ENCODE results near the gene VEGFC.

The VEGFC gene, protein sequence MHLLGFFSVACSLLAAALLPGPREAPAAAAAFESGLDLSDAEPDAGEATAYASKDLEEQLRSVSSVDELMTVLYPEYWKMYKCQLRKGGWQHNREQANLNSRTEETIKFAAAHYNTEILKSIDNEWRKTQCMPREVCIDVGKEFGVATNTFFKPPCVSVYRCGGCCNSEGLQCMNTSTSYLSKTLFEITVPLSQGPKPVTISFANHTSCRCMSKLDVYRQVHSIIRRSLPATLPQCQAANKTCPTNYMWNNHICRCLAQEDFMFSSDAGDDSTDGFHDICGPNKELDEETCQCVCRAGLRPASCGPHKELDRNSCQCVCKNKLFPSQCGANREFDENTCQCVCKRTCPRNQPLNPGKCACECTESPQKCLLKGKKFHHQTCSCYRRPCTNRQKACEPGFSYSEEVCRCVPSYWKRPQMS

DNA sequence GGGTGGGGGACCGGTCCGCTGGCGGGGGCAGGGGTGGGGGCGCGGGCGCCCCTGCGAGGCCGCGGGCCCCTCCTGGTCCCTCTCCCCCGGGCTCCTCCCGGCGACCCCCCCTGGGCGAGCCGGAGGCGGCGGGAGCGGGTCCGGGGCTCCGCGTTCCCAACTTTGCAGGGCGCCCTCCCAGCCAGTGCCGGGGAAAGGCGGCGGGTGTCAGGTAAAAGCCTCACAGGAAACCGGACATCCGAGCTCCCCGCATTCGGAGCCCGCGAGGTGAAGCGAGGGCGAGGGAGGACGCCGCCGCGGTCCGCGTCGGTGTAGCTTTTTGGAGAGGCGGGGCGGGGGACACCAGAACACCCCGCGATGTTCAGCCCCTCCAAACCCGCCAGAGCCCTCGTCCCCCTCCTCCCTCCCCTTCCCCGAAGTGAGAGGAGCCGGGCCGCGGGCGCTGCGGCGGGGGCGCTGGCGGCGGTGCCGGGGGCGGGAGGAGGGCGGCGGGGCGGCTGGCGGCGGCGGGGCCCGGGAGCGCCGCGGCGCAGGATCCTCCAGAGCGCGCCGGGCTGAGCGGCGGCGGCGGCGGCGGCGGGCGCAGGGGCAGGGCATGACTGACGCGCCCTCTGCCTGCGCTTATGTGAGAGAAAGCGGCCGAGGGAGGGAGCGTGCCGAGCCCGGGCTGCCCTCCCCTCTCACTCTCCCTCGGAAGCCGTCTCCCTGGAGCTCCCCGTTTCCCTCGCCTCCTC, at the start of gene VEGFC:
Gene VEGFC, minus strand, starts transcription at position 597 of the 734 bp plus-strand sequence. CDS start 611 bp downstream, outside the sequence.
- DNase-seq = no peak

DNA sequence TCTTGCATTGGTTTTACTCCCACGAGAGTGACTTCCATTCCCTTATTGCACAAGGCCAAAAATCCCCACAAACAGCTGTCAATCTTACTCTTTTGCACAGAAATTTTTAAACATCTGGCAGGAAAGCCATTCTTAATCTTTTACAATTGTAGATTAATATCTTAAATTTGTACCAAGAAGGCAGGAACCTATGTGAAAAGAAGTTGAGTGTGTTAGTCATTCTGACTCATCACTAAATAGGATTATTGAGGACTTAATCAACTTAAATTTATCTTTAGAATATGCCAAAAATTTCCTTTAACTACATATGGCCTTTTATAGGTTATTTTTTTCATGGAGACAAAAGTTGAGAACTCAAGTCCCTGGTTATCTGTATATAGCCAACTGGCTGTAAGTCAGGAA, 49.0 kb upstream of the VEGFC start:
- DNase-seq = no peak

DNA sequence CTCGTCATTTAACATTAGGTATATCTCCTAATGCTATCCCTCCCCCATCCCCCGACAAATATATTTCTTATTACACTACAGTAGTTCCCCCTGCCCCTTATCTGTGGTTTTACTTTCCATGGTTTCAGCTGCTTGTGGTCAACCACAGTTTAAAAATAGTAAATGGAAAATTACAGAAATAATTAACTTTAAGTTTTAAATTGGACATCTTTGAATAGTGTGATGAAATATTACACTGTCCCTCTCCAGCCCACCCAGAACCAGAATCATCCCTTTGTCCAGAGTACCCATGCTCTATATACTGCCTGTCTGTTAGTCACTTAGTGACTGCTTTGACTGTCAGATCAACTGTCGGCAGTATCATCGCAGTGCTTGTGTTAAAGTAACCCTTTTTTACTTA, 47.4 kb upstream of the VEGFC start:
- no peak for DNase-seq

DNA sequence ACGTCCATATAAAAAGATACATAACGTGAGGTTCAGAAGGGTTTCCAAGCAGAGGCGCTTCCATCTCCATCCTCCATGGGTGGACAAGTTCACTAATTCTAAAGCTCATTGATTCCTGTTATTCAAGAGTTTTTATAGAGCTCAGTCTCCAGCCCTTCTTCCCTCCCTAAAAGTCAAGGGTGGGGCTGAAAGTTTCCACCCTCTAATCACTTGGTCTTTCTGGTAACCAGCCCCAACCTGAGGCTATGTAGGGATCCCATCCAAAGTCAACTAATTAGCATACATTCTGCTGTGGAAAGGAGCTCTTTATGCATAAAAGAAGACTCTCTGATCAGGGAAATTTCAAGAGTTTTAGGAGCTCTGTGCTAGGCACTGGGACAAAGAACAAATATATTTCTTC, 46.9 kb upstream of the VEGFC start:
- DNase-seq = no peak

DNA sequence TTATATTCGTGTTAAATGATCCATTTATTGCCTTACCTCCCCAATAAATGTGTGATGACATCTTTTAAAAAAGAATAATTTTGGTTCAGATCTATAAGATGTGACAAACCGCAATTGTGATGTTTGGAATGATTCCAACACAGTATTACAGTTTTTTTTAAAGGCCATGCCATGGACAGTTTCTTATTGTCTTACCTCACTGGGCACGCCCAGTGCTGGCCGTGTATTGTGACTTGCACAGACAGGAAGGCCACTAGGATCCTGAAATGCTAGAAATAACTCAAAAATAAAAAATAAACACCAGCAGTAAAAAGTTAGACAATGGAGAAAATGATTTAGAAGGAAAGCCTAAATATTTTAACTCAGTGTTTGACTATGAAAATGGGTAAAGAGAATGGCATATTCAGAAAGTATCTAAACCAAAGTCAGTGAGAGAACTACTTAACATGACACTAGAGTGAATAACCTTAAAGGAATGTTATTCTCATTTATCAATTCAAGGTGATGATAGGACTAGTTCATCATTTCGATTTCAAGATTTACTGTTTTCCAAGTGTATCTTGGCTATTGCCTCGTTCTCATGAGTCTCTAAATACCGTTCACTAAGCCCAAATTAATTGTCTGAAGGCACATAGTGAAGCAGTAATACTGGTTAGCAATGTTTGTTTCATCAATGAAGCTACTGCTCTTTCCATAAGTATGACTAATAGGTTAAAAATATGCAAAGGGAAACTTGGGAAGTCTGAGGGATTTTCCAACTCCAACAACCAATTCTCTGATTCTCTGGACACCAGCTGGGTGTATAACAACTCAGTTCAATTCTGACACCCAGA, 46.1 kb upstream of the VEGFC start:
- no peak for DNase-seq

DNA sequence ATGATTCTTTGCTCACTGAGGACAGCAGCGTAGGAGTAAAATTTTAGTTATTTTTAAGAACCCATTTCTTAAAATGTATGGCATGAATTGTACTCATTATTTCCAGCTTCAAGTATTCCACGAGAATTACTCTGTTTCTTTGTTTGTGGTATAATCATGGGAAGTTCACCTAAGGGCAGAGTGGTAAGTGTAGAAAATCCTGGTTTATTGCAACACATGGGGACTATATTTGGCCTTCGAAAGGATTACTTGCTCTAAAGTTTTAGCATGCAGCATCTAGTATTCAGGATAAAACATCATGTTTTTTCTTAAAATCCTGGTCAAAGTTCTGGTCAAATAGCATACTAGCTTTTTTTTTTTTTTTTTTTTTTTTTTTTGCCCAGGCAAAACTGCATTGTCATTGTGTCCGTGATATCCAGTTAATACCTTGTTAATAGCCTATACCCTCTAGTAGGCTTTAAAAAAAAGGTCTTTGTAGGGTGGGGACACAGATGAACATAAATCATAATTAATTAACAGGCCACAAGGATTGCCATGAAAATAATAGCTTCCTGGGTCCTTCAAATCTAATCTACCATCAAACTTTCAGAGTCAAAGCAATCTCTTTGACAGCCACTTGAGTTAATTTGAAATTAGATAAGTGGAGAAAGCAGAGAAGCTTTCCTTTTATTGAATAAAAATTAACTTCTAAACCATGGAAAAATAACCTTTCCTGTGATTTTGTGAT, 44.6 kb upstream of the VEGFC start:
- no peak for DNase-seq

DNA sequence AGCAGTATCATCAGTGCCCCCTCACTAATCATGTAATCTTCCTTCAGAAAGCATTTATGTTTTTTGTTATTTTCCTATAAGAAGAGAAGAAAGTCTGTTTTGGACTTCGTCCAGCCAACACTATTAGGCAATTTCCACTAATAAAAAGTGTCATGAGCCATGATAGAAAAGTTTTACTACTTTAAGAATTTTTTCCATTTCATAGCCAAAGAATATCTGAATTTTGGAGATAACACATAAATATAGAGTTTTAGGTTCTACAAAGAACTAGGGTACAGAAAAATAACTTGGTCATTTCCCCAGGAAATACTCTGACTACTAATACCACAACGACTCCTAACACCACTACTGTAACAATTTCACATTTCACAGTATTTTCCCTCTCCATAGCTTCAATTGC, 41.8 kb upstream of the VEGFC start:
- no peak for DNase-seq

DNA sequence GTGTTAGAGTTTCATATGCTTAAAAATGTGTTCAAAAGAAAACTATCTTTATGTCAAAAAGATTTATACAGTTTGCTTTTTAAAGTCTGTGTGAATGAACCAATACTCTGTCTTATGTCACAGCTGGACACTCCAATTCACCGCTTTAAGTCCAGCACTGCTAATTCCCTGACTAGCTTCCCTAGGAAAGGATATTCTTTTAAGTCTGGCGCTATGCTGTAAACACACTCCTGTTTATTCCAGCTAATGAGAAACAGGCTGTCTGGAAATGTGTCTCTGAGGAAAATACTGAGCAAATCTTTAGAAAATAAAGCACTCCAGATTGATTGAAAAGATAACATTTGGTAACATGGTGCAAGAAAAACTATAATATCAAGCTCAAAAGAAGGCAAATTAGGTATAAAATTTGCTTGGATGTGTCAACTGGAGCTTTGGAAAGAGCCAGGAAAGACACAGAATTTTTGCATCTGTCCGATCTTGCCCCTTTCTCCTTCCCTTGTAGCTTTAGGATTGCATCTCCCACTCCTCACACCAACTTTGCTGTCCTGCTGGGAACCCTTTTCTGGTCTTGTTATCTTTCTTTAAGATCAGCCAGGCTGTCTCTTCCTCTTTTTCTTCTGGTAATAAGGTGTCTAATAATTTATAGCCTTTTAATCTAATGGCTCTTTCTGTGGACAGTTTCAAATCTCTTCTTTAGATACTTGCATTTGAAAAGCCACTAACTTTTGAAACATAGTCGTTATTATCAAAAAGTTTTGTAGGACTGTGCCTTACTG, 40.9 kb upstream of the VEGFC start:
- no peak for DNase-seq

DNA sequence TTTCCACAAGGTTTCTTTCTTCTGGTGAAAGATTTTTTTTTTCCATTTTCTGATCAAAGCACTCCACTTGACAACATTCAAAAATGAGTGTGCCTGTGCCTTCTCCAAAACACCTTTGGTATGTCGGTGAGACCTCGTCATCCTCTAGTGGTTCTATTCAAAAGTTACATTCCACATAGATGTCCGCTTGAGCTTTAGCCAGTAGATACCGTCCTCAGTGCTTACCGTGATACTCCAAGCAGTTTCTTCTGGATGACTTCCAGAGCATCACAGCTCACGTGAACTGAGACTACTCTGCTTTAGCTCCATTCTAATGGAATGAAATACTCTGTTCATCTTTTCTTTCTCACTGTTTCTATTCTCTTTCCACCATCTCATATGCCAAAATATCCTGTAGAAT, 38.2 kb upstream of the VEGFC start:
- DNase-seq = no peak

DNA sequence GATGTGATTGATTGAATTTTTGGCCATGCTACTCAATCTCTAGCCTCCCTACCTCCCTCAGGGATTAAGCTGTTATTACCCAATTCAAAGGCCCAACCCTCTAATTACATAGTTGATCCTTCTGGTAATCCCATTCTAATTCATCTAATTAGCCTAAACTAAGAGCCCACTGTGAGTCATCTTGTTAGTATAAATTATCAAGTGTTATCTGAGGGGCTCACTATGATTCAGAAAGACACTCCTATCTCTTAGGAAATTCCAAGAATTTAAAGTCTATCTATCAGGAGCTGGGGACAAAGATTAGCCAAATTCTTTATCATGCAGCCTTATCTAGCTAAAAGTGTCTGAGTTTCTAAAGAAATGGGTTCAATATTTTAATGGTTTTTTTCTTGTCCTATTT, 32.9 kb upstream of the VEGFC start:
- no peak for DNase-seq

DNA sequence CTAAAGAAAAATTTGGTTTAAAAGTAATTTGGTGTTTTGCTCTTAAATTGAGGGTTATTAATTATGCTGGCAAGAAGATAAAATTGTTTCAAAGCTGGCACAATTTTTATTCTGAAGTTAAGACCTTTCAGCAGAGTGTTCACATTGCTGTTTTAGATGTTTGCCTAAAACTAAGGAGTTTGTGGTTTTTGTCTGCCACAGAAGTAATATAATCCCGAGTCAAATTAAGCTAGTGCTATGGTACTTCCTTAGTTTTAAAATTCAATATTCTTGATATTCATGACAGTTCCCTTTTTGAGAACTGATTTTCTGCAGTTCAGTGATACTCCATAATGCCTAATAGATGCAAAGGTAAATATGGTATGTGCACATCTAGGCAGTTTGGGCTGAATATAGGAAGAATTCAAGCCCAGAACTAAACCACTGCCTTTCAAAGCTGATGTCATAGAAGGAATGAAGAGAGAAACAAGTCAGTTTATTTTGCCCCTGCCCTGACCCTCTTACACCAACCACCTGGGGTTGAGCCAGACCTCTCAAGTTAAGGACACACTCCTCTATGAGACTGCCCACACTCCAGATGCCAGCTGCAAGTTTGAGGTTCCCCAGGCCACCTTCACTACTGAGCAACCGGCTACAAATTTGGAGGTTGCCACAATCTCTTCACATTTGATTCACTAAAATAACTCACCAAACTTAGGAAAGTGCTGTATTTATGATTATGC, 32.1 kb upstream of the VEGFC start:
- no peak for DNase-seq

DNA sequence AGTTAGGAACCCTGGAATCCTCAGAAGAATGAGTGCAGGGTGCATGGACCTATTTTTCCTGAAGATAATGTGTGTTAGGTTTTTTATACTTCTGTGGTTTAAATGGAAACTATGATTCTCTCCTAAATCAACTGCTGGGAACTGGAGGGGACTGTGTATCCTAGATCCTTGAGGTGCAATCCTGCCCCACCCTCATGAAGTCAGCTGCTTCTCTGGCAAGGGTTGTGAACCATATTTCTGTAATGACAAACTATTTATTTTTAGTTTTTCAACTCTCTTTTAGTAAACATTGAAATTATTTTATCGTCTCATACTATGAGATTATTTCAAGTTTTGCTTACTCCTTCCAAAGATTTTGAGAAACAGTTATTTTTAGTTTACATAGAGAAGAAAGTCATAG, 25.8 kb upstream of the VEGFC start:
- DNase-seq = no peak

DNA sequence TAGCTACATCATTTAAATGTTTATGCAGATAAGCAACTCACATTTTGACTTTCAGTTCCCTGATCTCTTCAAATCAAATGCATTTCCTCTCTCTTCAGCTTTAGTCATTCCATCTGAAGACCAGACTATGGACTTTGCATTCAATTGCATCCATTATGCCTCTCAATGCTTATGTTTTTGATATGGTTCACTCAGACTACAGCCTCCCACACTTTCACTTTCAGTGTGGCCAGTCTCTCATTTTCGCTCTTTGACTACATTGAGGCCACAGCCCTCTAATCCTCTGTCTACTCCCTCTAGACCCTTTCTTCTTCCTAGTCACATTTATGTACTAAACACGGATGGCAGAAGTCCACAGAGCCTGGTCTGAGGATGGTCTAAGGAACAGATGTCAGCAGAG, 24.5 kb upstream of the VEGFC start:
- DNase-seq = no peak

DNA sequence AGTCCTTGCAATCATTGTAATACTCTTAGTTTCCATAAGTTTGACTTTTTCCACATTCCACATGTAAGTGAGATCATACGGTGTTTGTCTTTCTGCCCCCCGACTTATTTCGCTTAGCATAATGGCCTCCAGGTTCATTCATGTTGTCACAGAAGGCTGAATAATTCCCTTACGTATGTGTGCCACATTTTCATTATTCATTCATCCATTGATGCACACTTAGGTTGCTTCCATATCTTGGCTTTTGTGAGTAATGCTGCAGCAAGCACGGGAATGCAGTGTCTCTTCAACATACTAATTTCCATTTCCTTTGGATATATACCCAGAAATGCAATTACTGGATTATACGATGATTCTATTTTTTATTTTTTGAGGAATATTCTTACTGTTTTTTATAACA, 22.0 kb upstream of the VEGFC start:
- DNase-seq = no peak

DNA sequence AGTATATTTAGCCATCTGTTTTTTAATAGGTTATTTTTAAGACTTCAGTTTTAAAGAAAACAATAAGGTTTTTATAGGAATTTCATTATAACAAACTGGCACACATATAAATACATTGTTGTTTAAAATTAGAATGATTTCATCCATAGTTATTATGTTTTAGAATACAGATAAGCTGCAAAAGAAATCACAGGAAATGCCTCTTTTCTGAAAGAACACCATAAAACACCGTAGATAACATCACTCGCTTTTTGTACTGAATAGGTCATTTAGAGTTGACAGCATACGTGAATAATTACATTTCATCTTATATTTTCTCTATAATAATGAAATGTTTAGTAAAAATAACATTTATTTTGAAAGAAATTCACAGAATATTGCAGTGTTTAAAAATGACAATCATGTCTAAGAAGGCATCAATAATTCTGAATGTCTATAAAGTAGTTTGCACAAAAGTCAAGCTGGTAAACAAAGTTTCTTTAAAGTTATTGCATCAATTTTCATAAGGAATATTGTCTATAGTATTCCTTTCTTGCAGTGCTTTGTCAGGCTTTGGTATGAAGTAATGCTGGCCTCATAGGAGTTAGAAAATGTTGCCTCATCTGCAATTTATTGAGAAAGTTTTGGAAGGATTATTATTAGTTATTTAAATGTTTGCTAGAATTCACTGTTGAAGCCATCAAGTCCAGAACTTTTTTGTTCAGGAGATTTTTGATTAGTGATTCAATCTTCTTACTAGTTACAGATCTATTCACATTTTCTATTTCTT, 17.9 kb upstream of the VEGFC start:
- no peak for DNase-seq

DNA sequence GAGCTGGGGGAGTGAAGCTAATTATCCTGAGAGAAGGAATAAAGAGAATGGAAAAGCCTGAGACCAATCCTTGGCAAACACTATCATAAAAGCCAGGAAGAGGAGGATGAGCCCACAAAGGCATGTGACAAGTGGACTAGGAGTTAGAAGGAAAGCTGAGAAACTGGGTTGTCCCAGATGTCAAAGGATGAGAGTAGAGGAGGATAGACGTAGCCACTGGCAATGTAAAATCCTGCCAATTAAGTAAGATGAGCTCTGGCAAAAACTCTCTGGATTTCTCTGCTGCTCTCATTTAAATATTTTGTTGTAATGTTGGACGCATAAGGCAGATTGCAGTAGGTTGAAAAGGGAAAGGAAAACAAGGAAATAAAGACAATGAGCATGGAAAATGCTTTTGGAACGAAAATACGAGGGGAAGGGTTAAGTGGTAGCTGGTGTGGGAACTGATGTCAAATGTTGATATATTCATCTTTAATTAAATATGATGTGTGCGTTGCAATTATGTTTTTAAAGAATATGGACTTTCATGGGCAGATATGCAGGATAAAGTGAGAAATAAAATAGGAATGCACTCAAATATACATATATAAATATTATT, 14.2 kb upstream of the VEGFC start:
- no peak for DNase-seq

DNA sequence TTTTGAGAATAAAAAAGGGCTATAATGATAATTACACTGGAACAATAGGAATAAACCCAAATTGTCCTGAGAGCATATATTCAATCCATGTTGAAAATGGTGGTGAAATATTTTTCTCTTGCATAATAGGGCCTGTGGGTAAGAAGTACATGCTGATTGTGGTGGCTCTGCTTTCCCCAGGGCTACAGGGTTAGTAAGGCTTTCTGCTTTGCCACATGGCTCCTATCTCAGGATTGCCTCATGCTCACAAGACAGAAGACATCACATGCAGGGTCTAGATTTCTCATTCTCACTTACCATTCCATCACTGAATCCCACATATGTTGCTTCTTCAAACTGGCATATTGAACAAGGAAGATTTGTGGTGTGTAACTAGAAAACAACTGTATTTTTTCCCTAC, 12.4 kb upstream of the VEGFC start:
- DNase-seq = no peak

DNA sequence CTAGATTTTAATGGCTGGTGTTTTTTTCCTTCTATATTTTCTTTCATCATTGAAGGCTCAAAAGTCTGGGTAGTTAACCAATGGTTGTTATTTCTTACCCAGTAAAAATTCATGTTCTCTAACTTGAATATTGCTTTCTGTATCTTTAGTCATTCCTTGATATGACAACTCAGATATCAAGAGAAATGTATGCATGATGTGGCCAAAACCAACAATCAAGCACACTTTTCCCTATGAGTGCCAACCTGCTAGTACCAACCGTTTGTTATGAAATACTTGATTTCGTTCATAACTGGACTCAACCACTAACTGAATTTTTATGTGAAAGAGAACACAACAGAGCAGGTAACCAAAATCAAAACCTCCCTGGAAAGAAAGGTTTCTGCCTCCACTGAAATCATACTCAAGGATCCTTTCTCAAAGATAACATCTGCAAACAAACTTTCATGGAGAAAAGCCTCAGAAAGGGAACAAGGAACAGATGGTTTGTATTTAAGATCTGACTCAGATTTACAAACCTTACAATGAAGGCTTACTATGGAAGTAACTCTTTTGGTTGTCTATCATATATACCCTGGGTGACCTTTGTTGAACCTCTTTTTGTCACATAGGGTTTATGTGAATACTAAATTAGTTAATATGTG, 8.3 kb upstream of the VEGFC start:
- no peak for DNase-seq

DNA sequence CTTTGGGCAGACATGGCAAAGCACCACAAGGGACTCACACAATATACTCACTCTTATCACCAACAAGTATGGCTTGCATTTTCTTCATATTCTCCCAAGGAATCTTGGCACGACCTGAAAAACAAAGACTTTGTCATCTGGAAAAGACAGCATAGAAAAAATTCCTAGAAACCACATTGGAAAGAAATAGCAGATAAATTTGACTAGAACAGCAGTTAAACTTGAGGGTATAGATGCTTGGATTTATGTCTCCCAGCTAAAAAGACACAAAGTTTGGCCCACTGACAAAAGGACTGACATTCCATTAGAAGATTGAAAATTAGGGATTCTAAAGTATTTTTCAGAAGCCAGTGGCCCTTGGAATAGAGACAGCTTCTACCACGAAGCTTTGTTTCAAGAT, 6.9 kb upstream of the VEGFC start:
- no peak for DNase-seq

DNA sequence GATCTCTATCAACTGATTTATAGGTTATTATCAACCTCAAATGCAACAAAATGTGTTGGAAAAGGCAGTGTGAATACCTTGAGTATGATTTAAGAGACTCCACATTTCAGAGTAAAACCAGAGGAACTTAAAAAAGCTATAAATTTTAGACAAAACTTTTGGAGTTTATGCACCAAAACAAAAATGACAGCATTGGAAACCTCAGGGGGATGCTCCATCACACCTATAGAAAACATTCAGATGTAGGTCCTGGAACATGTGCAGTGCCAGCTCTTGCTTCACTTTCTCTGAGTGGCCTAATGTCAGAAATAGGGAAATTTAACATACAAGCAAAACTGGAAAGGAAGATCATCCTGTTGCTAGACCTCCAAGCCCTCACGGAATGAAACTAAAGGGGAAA, 5.8 kb upstream of the VEGFC start:
- no peak for DNase-seq
